SHP77 treated with DMSO at 0.1 percent for 48 hours (cell line): ENCODE measurements around the gene DMTF1.
"Not testable (repeated sequence)": the region's sequence is repeated elsewhere in the genome, so short reads cannot be mapped to it uniquely, and the experiment has no call there.

ENCODE experiments used
- DNase-seq: peaks from one replicate; lab custom pipeline; 2025; lab: John Stamatoyannopoulos, UW

DMTF1 gene

DNA sequence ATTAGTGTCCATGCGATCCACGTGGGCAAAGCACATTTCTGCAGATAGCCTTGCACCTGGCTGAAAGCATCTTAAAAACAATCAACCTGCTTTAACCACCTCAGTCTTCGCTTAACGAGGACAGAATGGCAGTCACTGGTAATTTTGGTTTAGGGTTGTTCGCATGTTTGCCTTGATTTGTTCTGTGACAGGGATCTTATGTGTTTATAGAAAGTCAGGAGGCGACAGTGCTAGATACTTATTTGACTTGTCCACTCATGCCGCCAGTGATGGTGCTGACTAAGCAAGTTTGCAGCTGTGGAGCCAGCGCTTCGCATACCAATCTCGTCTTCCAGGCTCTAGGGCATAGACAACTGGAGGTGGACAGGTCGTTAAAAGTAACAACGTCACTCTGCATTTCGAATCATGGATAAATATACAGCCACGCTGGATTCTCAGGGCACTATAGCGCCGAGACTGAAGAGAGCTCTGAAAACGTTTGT, 68.5 kb downstream of the DMTF1 start:
- no peak for DNase-seq

DNA sequence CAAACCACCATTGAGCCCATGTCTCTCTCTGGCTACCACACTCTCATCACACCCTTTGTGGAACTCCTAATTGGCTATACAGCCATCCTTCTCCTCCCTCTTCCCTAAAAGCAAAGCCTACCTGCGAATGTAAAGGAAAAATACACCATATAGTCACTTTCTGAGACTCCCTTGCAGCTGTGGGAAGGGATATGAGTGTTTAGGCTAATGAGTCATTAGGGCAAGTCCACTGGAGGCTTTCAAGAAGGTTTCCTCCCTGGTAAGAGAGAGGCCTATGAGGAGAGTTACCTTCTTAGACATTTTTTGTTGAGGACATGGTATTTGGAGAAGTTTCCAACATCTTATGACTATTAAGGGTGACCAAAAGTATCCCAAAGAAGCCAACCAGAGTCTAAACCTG, 71.4 kb downstream of the DMTF1 start:
- no peak for DNase-seq

DNA sequence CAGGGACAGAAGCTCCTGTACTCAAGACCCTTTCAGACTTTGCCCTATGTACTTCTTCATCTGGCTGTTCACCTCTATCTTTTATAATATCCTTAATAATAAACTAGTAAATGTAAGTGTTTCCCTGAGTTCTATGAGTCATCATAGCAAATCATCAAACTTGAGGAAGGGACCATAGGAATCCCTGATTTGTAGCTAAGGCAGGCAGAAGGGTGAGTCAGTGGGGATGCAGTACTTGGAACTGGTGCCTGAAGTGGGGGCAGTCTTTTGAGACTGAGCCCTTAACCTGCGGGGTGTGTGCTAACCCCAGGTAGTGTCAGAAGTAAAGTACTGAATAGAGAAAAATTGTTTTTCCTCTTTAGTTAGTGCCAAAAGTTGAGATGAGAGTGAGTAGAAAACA, 73.4 kb downstream of the DMTF1 start:
- DNase-seq: no peak

DNA sequence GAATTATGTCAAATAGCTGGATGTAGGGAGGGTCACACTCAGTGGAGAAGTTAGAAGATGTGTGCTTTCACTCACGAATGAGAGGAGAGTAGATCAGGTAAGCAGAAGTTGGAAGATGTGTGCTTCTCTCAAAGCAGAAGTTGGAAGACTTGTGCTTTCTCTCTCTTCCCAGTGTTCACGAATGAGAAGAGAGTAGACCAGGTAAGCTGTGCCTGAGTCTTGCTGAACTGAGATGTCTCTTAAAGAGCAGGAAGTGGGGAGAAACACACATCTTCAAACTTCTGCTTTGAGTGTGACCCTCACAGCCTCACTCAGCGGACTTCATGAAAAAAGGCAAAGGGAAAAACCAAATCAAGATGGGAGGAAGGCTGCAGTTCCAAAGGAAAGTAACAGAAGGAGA, 74.2 kb downstream of the DMTF1 start:
- DNase-seq: no peak

DNA sequence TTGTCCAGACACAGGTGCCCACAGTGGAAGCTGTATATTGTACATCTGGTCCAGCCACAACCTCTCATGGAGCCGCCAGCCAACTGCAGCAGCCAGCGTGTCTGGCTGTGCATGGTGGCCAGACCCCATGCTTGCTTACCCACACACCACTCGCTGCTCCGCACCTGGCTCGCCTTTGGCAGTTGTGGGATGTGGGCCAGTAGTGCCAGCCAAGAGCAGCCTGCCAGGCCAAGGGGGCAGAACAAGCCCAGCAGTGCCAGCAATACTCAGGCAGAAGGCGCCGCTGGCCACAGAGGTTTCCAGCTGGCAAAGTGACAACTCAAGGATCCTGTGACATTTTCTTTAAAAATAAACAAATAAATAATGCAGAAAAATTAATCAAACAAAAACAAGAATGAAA, 79.0 kb downstream of the DMTF1 start:
- DNase-seq: no peak

DNA sequence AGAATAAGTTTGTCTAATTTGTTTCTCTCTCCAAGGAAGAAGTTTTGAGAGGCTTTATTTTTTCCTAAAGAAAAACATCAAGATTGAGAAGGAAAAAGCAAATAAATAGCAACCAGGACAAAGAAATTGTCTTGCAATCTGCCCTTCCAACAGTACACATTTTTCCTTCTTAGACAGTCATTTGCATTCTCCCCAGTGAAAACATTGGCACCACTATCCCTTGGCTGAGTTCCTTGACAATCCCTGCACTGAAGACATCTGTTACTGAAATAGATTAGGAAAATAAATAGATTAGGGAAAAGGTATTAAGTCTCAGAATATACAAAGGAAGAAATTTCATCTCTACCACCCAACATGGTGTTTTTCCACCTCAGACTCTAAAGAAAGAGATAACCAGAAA, 79.5 kb downstream of the DMTF1 start:
- DNase-seq: no peak

DNA sequence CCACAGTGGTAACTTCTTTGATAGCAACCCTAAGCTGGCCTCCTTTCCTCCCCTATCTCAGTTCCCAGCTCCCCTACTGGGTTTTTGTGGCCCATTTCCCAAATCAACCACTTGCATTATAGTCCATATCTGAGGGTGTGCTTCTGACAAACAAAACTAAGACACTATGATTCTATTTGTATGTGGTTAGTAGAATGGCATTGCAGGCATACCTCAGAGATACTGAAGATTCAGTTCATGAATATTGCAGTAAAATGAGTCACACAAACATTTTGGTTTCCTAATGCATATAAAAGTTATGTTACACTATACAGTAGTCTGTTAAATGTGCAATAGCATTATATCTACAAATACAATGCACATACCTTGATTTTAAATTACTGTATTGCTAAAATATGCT, 82.7 kb downstream of the DMTF1 start:
- no peak for DNase-seq

DNA sequence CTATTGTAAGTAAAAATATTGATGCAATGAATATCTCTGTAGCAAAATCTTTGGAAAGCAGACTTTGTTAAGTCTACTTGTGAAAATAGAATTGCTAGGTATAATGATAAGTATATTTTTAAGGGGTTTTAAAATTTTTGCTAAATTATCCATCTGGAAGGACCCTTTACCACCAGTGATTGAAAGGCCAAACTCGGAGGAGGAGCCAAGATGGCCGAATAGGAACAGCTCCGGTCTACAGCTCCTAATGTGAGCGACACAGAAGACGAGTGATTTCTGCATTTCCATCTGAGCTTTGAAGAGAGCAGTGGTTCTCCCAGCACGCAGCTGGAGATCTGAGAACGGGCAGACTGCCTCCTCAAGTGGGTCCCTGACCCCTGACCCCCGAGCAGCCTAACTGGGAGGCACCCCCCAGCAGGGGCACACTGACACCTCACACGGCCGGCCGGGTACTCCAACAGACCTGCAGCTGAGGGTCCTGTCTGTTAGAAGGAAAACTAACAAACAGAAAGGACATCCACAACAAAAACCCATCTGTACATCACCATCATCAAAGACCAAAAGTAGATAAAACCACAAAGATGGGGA, 86.3 kb downstream of the DMTF1 start:
- DNase-seq: not testable (repeated sequence)

DNA sequence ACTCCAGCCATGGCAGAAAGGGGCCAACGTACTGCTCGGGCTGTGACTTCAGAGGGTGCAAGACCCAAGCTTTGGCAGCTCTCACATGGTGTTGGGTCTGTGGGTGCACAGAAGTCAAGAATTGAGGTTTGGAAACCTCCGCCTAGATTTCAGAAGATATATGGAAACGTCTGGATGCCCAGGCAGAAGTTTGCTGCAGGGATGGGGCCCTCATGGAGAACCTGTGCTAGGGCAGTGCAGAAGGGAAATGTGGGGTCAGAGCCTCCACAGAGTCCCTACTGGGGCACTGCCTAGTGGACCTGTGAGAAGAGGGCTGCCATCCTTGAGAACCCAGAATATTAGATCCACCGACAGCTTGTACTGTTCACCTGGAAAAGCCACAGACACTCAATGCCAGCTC, 93.4 kb downstream of the DMTF1 start:
- DNase-seq: not testable (repeated sequence)
